8988T (cell line): ENCODE results near the gene ZNF12.
"Not testable (repeated sequence)": the region's sequence is repeated elsewhere in the genome, so short reads cannot be mapped to it uniquely, and the experiment has no call there.

Experiments
- DNase-seq: peaks from one replicate; pipeline ENCODE4 v3.0.0; 2011

ZNF12 gene

GRCh38 chr7:6706666-6707407 is at the start of gene ZNF12:
Gene ZNF12, minus strand, starts transcription at chr7:6706947. Its CDS starts 1,774 bp downstream, at chr7:6705173.
- DNase-seq, result peak; percentile 92

DNA sequence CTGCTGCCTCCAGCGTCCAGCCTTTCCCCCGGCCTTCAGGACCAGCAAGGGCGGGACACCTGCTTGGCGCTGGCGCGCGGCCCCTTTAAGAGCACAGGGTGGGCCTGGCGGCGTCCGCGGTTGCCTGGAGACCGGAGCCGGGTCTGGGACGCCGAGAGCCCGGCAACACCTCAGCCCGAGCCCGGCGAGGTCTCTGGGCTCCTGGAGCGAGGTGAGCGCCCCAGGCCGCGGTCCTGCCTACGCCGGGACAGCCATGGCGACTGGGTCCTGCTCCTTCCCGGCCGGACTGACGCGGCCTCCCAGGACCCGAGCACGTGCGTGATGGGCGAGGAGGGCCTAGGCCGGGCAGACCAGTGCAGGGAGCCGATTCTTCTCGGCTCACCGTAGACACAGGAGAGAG is 47.2 kb upstream of the ZNF12 start, which contains the start of gene RSPH10B2:
RSPH10B2 (plus strand) TSS at position 140 of the 400 bp plus-strand sequence. CDS start 3,575 bp downstream, outside the sequence.
- not testable (repeated sequence) for DNase-seq

DNA sequence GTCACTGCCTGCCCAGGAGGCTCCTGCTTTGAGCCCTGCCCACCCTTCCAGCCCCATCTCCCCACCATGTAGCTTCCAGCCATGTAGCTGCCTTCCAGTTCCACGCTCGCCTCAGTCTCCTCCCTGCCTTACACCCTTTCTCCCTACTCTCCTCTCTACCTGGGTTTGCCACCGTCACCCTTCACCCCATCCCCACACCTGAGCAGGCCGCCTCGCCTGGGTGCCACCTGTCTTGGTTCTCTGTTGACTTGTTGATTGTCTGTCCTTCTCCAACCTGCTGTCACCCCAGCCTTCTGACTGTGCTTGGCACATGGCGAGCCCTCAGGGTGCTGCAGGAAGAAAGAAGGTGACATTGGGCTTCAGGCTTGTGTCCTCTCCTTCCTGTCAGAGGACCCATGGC is 43.4 kb upstream of the ZNF12 start:
- not testable (repeated sequence) for DNase-seq

- not testable (repeated sequence) for DNase-seq
Observed at GRCh38 chr7:6749335-6749734, 42.6 kb upstream of the ZNF12 start.

- DNase-seq, result not testable (repeated sequence)
Observed at GRCh38 chr7:6744410-6745100, 37.8 kb upstream of the ZNF12 start.

GRCh38 chr7:6738415-6738814 is 31.7 kb upstream of the ZNF12 start:
- DNase-seq, result not testable (repeated sequence)

- no peak for DNase-seq
Observed at GRCh38 chr7:6730343-6730633, 23.5 kb upstream of the ZNF12 start.

- peak; percentile 85 for DNase-seq
Observed at GRCh38 chr7:6729492-6730342, 23.0 kb upstream of the ZNF12 start.

- DNase-seq, result not testable (repeated sequence)
Observed at GRCh38 chr7:6728893-6729491, 22.2 kb upstream of the ZNF12 start.

DNA sequence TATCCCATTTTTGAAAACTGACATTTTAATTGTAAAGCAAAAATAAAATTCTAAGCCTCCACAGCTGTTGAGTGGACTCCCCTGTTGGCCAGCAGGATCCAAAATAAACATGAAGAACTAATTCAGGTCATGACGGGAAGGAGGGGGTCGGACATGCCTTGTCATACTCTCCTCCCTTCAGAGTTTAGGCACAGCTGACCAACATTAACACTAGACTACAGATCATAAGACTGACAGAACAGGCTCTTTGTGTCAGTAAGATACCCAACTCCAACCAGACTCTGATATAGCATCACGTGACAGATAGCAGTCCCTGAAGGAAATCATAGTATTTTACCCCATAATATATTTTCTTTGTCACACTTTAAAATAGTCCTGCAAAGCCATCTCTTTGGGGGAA is 20.9 kb upstream of the ZNF12 start:
- DNase-seq, result no peak

DNA sequence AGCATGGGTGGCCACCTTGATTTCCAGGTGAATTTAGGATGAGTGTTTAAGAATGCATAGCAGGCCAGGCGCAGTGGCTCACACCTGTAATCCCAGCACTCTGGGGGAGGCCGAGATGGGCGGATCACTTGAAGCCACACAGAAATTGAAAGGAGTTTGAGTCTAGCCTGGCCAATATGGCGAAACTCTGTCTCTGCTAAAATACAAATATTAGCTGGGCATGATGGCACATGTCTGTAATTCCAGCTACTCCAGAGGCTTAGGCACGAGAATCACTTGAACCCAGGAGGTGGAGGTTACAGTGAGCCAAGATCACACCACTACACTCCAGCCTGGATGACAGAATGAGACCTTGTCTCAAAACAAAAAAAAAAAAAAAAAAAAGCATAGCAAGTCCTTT is 19.6 kb upstream of the ZNF12 start:
- not testable (repeated sequence) for DNase-seq

DNA sequence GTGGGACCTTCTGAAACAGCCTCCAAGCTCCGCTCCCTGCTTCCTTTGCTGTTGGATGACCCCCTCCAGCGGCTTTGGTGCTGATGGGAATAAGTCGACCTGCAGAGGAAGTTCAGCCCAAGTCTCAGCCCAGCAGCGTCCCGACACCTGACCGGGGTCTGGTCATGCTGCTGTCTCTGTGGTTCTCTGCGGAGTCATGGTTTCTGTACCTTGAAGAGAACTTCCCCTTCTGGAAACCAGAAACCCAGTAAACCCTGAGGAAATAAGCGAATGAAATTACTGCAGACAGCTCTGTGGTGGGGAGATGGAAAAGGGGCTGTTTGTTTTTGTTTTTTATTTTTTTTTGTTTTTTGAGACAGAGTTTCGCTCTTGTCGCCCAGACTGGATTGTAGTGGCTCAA is 18.3 kb upstream of the ZNF12 start:
- no peak for DNase-seq

DNA sequence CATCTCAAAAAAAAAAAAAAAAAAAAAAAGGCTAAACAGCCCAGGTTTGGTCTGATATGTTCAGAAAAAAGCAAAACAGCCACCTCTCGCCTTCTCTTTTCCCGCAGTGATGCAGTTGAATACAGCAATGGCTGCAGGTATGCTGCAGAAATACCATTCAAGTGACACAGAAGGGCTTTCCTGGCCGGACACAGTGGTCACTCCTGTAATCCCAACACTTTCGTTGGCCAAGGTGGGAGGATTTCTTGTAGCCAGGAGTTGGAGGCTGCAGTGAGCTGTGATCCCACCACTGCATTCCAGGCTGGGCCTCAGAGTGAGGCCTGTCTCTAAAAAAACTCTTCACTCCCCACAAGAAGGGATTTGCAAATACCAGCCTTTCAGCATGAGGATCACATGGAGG is 17.6 kb upstream of the ZNF12 start:
- DNase-seq, result not testable (repeated sequence)

DNA sequence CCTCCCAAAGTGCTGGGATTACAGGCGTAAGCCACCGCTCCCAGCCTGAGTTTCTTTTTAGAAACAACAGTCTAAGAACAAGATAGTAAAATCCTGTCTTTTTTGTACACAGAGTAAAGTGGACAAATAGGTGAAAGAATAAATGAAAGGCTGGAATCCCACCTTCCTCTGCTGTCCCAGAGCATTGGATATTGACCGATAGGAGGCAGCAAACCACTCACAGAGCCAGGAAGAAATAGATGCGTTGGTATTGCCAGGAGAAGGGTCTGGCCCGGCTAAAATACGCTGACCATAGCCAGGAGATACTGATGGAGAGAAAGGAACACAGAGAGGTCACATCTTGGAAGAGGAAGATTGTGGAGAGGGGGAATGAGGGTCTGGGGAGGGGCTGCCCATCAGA is 11.4 kb upstream of the ZNF12 start:
- no peak for DNase-seq

DNA sequence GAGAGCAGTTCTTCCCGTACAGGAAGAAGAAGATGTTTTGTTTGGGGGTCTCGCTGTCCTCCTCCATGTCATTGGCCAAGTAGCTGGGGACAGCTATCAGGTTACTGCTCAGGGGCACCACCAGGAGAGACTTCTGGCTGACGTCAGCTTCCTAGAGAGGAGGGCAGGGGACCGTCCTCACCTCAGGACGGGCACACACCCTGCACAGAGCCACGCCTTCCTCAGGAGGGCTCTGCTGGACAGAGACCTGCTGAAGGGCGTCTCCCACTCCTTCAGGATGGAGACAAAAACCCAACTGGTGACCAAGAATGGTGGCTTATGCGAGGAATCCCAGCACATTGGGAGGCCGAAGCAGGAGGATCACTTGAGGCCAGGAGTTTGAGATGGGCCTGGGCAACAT is 9.2 kb upstream of the ZNF12 start:
- DNase-seq, result not testable (repeated sequence)

- no peak for DNase-seq
Observed at GRCh38 chr7:6714360-6714759, 7.6 kb upstream of the ZNF12 start.

DNA sequence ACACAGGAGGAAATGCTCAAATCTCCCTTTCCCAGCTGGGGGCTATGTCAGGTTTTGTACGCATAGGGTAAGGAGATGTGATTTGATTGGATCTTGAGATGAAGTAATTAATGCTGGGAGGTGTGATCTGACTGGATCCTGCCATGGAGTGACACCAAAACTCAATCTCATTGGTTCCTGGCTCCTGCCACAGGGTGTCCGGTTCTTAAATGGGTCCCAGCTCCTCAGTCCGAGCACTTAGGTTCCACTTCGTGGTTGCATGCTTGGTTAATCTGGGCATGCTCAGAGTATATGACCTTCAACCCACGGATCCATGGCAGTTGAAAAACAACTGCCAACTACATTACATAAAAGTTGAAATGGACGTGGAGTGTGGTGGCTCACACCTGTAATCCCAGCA is 3.1 kb upstream of the ZNF12 start:
- DNase-seq, result no peak

- DNase-seq, result no peak
Observed at GRCh38 chr7:6708304-6708703, 1.6 kb upstream of the ZNF12 start.

- DNase-seq, result no peak
Observed at GRCh38 chr7:6705959-6706665, 635 bp downstream of the ZNF12 start.

- no peak for DNase-seq
Observed at GRCh38 chr7:6701860-6702259, 4.9 kb downstream of the ZNF12 start.

GRCh38 chr7:6700793-6701192 is 6.0 kb downstream of the ZNF12 start:
- no peak for DNase-seq

- DNase-seq, result no peak
Observed at GRCh38 chr7:6691609-6692106, 15.1 kb downstream of the ZNF12 start.
